SU-DHL-6 (cell line): ENCODE data around the gene MIA2.

Source experiments
- CTCF ChIP-seq: fragments of 200-600 bp; sonication (generic); IDR thresholded peaks from one replicate; pipeline ENCODE4 v1.5.1; 2017; ENCODE audit warnings: antibody characterized with exemption, mild to moderate bottlenecking, low read length, moderate library complexity; ENCODE audit not compliant: insufficient read depth, poor library complexity, severe bottlenecking
- EZH2phosphoT487 ChIP-seq: fragments of 200-600 bp; sonication (generic), shearing (Covaris generic); conservative IDR thresholded peaks from 2 replicates; pipeline ENCODE4 v1.6.1; 2018; ENCODE audit warnings: mild to moderate bottlenecking, antibody characterized with exemption, low read length, moderate library complexity, mixed read lengths

DNA sequence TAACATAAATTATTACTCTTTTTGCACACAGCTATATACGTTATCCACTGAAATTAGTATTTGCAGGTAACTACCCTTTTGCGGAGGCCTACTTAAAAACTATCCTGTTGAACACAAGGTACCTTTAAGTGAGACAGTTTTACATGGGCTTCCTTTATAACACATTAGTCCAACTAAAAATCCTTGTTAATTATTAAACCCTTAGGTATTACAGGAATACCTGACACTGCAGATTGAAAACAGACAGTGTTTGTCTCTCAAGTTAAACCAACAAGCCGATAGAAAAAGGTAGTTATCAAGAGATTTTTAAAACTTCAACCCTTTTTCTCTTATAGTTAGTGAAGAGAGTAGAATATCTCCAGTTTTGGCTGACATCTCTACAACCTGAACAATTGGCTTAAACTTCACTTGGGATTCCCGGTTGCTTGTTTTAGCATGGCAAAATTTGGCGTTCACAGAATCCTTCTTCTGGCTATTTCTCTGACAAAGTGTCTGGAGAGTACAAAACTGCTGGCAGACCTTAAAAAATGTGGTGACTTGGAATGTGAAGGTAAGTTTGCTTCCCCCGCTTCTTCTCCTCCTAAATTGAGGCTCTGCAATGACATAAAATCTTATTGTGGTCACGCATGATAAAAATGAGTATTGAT is at the start of gene MIA2:
- TF ChIP-seq CTCF (no peak), EZH2phosphoT487 (no peak)
